HT1080 (cell line): ENCODE results near the gene PMEL. TPM values are rescaled to one million over a fixed set of nuclear protein-coding genes. Genes with fewer than 3 reads are reported as not detected.
A peak's percentile ranks its signal among the peaks of the same experiment; 100 is the strongest.
"Not testable (repeated sequence)": the region's sequence is repeated elsewhere in the genome, so short reads cannot be mapped to it uniquely, and the experiment has no call there.

Source experiments
- DNase-seq: peaks from one replicate; pipeline ENCODE4 v3.0.0-alpha.2; 2015; ENCODE audit warnings: low read depth
- total RNA-seq: library from RNA; depleted of rRNA; stranded (reverse); fragments of >200 nt; shearing (Covaris generic); gene quantifications from 2 replicates; pipeline ENCODE4 v1.2.3, GENCODE V29; 2014

The PMEL gene
- total RNA-seq, 1 experiment from 2014 or later = 3.3 TPM

DNA sequence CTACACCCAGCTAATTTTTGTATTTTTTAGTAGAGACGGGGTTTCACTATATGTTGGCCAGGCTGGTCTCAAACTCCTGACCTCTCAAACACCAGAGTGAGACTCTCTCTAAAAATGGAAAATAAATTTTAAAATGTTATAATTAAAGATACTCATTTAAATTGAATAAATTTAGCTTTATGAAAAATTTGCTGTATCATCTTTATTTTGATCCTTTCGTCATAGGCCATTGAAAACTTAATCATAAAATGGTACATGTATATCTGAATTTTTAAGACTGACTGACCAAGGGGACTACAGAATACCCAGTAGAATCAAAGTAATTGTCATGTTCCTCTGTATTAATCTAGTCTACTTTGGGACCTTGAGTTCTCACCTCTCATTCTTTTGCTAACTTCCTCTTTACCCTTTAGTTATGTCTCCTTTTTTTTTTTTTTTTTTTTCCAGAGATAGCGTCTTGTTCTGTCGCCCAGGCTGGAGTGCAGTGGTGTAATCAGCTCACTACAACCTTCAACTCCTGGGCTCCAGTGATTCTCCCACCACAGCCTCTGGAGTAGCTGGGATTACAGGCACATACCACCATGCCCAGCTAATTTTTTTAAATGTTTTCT lies 17.5 kb upstream of the PMEL start:
- DNase-seq = no peak

DNA sequence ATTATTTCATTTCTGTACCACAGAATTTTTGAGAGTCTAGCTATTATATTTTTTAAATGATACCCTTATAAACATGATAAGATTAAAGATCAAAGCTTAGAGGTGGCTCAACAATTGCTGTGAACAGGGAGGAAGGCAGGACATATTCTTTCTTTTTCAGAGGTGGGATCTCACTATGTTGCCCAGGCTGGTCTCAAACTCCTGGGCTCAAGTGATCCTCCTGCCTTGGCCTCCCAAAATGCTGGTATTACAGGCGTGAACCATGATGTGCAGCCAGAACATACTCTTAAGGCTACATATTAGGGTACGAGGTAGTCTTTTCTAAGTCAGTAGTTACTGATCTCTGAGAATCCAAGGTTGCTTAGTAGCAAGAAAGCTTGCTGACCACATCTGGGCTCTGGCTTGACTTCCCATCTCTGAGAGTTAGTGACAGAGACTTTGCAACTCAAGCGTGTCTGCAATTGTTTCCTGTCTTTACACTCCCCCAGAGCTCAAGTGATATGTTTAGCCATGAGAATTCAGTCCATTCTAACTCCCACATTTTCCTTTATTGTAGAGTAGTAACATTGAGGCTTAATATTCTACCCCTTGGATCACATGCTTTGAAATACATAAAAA lies 16.6 kb upstream of the PMEL start:
- DNase-seq = no peak

DNA sequence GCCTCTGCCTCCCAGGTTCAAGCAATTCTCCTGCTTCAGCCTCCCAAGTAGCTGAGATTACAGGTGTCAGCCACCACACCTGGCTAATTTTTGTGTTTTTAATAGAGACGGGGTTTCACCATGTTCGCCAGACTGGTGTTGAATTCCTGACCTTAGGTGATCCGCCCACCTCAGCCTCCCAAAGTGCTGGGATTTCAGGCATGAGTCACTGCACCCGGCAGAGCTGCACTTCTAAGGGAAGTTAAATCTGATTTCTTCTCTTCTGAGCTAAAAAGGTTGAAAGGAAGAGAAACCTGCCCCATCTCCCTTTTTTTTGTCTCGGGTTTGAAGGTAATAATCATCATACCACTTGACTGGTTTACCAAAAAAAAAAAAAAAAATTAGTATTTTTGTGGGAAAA lies 16.0 kb upstream of the PMEL start:
- DNase-seq = not testable (repeated sequence)

DNA sequence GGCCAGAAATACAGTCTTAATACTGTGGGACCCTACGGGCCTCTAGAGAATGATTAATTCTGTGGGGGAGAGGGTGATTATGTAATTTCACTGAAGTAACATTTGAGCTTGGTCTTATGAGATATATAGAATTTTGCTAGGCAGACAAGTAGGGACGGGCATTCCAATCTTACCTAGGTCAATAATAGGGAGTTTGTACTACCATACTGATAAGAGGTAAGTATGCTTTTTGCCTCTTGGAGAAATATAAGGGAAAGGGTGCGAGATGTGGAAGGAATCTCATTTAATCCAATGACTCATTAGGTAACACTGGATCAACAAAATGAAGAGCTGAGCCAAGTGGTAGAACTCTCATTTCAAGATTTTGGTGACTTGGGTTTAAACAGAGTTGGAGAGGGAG lies 13.2 kb upstream of the PMEL start:
- DNase-seq = no peak

DNA sequence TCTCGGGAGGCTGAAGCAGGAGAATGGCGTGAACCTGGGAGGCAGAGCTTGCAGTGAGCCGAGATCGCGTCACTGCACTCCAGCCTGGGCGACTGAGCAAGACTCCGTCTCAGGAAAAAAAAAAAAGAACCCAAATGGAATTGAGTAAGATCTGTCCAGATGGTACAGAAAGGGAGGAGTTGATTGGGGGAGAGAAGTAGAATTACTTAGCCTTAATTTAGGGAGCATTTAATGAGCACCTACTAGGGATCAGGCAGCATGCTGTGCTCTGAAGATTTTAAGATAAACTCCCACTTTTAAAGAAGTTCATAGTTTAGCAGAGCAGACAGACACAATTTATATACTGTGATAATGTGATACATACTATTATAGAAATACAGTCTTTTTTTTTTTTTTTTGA lies 12.6 kb upstream of the PMEL start:
- no peak for DNase-seq

DNA sequence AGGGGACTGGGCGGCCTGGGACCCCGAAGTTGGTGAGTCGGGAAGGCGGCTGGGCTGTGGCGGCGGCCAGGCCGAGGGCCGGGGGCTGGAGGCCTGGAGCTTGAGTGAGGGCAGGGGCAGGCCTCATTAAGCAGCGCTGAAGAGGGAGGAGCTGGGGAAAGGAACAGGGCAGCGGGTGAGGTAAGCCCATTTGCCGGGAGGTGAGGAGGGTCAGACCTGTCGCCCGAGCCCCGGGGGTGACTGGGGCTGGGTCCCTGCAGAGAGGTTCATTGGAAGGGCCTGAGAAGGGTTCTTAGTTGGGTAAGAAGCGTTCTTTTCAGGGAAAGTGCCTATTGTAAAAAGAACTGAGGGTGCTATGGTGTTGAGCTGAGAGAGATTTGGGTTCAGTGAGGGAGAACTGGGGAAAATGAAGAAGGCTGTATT lies 8.5 kb upstream of the PMEL start:
- DNase-seq = no peak

DNA sequence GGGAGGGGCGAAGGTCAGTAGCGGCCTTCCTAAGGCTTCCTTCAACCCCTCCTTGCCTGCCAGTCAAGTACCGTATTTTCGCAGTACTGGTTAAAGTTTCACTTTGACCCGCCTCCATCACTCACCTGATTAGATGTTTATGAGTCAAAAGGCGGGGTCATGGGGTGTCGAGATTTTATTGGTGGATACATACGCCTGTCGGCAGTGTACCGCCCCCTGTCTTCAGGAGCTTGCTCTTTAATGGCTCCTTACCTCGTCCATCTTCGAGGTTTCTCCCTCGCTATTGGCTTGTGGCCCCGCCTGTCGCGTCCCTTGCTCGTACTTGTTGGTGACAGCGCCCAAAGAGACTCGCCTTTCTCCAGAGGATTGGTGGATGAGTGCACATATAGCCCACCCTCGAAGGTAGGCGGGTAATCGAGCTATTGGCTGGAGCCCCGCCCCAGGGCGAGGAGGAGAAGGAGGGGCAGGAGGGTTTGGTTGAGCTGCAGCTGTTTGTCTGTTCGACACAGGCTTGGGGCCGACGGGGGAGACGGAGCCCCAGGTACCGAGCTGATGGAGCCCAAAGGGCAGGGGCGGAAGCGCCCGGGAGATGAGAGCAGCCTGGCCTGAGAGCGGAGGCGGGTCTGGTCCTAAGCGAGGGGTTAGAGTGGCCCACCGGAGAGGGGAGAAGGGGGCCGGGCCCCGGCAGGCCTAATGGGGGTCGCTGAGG lies 7.9 kb upstream of the PMEL start, which contains the start of gene RAB5B:
TSS of gene RAB5B (plus strand) at position 480 of the 709 bp plus-strand sequence. CDS start 12,883 bp downstream, outside the sequence.
- DNase-seq = peak; percentile 100

DNA sequence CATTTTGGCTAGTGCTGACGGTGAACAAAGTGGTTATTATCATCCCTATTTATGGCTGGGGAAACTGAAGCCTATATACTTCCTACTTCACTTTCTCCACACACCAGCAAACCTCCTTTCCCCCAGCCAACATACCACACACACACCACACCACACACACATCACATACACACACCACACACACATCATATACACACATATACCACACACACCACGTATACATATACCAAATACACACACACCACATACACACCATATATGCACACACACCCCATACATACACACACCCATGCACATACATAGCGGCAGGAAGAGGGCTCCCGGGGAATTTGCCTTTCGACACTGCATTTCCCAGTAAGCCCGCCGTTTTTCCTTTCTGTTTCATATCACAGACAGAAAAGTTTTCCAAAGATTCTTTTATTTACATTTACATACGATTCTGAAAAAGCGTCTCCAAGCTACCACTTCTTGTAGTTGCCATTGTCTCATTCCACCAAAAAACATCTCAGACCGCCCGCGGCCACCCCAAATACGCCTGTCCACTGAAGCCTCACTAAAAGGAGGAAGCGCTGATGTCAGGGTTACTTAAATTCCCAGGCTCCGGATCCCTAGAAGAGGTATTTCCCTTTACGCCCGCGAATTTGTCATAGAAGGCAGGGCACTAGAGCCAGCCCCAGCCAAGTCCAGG lies 7.2 kb upstream of the PMEL start:
- no peak for DNase-seq

DNA sequence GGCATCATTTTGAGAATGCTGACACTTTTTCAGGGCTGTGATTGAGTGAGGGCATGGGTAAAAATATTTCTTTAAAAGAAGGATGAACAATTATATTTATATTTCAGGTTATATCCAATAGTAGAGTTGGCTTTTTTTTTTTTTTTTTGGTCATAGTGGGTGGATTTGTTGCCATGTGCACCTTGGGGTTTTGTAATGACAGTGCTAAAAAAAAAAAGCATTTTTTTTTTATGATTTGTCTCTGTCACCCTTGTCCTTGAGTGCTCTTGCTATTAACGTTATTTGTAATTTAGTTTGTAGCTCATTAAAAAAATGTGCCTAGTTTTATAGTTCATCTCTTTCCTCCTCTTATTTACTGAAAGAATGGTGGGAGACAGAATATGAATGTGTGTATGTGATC lies 6.6 kb upstream of the PMEL start:
- DNase-seq = no peak

DNA sequence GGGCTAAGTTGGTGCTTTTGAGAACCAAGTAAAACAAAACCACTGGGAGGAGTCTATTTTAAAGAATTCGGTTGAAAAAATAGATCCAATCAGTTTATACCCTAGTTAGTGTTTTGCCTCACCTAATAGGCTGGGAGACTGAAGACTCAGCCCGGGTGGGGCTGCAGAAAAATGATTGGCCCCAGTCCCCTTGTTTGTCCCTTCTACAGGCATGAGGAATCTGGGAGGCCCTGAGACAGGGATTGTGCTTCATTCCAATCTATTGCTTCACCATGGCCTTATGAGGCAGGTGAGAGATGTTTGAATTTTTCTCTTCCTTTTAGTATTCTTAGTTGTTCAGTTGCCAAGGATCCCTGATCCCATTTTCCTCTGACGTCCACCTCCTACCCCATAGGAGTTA lies 6.2 kb upstream of the PMEL start:
- peak; percentile 83 for DNase-seq

DNA sequence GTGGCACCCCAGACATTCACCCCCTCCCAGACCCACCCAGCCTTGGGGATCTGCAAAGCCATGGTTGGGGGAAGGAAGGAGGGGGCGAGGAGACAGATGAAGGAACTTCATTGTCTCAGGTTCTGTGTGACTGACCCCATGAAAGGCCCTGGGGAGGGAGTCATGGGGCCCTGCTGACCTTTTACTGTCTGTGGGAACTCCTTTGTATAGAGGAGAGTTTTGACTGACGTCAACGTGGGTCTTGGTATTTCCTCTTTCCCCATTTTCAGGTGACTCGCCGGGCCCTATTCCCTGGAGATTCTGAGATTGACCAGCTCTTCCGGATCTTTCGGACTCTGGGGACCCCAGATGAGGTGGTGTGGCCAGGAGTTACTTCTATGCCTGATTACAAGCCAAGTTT lies 4.9 kb upstream of the PMEL start:
- DNase-seq = peak; percentile 81

DNA sequence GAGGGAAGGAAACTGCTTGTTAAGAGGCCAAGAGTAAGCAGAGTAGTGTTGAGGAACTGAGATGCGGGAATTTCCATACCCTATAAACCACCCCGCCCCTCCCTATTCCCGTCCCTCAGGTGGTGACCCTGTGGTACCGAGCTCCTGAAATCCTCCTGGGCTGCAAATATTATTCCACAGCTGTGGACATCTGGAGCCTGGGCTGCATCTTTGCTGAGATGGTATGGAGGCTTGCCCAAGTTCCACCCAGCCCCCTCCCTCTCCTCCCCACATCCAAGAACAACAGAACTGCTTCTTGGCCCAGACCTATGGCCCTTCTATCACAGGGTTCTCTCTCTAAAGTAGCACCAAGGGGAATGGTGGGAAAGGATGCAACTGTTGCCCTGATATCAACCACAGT lies 3.5 kb upstream of the PMEL start:
- DNase-seq = no peak

DNA sequence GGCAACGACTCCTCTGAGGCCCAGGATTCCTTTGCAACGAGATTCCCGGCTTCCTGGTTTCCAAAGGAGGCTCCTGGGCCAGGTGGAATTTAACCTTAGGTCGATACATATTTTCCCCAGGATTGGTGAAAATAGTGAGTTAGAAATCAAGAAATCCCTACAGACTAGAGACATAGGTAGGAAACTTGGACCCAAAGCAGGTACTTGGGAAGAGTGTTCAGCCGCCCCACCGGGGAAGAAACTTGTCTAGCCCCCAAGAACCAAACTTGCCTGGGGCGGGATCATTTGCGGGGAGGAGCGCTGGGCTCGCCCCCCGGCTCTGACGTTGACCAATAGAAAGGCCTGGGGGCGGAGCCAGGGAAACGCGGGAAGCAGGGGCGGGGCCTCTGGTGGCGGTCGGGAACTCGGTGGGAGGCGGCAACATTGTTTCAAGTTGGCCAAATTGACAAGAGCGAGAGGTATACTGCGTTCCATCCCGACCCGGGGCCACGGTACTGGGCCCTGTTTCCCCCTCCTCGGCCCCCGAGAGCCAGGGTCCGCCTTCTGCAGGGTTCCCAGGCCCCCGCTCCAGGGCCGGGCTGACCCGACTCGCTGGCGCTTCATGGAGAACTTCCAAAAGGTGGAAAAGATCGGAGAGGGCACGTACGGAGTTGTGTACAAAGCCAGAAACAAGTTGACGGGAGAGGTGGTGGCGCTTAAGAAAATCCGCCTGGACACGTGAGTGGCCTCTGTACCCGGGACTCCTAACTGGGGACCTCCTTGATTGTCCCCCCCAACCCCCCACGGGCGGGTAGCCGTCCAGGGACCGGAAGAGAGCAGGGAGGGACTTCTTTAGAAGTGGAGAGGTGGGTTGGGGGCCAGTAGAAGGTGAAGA lies 803 bp upstream of the PMEL start, which contains the start of gene CDK2:
TSS of gene CDK2 (plus strand) at position 423 of the 874 bp plus-strand sequence. CDS start at position 602, 179 bp downstream.
- DNase-seq = peak; percentile 79

DNA sequence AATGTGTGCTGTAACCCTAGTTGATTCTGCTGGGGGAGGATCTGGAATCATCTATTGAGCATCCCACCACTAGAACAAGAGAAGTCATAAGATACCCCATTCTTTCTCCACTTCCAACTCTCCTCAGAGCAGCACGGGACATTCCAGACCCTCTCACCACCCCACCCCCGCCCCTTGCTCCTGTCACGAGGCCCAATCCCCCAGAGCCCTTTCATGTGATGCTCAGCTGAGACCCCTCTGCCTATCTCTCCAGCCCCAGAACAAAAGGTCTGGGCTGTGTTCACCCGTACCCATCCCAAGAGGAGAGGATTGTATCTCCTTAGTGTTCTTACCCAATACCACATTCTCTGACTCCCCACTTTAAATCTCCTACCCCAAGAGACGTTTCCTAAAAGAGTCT lies 602 bp downstream of the PMEL start:
- no peak for DNase-seq

DNA sequence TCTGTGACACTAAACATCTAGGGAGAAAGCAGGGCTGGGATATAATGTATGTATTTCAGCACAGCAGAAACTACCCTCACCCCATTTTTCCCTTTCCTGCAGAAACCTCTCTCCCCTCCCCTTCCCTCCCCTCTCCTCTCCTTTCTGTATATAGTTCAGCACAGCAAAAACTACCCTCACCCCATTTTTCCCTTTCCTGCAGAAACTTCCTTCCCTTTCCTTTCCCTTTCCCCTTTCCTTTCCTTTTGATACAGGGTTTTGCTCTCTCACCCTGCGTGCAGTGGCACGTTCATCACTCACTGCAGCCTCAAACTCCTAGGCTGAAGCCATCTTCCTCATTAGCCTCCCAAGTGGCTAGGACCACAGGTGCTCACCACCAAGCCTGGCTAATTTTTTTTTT lies 2.1 kb downstream of the PMEL start:
- DNase-seq = no peak

DNA sequence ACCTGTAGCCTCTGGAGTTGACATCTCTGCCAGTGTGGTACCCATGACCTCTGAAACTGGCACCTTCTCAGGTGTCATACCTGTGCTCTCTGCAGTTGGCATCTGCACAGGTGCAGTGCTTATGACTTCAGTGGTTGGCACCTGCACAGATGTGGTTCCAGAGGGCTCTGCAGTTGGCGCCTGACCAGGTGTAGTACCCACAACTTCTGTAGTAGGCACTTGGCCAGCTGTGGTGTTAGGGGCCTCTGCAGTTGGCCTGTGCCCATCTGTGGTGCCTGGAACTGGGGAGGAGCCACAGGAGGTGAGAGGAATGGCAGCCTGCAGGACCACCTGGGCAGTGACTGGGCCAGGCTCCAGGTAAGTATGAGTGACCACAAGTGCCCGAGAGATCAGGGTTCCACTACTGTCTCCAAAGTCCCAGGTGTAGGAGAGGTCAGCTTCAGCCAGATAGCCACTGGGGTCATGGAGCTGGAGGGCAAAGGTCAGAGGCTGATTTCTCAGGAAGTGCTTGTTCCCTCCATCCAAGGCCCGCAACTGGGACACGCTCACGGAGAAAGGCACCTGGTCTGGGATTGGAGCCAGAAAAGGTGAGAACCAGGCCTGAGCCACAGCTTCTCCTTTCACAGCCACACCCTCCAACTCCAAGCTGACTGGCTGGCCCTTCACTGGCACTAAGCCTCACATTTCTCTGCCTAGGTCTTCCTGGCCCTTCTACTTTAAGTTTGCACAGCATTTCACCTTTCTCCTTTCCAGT lies 8.6 kb downstream of the PMEL start:
- DNase-seq = no peak

DNA sequence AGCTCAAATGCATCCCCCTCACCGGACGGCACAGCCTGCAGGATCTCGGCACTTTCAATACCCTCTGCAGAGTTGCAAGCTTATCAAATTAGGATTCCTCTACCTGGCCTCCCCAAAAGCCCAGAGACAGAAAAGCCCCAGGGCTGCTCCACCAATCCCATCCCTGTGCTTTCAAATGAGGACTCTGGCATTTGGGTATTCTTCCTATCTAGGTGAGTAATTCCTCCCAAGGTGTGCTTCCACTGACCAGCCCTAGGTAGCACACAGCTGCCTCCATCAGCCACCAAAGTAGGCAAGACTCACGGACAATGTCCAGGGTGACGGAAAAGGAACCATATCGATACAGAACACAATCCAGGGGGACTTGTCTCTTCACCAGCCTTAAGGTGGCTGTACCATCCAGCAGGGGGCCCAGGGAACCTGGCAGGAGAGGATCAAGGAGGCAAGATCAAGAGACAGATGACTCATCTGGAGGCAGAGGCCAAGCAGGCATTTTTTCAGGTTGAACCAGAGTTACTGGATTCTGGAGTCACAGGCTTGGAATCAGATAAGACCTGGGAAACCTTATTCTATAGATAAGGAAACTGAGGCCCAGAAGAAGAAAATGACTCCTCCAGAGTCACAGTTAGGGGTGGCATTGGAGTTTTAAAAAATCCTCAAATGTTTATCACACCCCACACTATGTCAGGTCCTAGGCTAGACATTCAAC lies 9.9 kb downstream of the PMEL start:
- peak; percentile 80 for DNase-seq

DNA sequence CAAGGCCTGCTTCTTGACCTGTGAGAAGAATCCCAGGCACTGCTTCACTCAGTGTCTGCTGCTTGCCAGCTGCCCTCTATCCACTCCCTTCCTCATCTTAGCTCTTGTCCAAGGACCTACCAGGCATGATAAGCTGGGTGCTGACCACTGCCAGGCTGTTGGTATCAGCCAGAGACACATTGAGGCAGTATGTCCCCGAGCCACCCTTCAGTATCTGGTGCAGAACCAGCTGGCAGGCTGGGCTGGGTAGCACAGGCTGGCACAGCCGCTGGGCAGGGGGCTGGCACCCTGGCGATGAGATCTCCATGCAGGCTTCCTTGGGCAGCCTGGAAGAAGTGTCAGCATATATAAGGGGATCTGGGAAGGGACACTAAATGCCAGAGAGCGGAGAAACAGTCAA lies 10.5 kb downstream of the PMEL start:
- no peak for DNase-seq

DNA sequence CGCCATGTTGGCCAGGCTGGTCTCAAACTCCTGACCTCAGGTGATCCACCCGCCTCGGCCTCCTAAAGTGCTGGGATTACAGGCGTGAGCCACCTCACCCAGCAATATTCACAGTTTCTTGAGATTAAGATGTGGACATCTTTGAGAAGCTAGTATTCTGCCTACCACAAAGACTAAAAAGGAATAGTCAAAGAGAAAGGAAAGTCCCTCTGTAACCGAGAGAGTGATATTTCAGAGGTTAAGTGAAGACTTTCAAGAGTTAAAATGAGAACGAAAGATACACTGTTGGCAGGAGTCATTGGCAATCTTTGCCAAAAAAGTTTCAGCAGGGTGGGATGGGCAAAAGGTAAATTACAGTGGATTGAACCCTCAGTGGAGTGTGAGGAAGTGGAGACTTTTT lies 19.3 kb downstream of the PMEL start:
- no peak for DNase-seq
